ENCODE results near the gene XRRA1. TPM values are rescaled to one million over a fixed set of nuclear protein-coding genes. Genes with fewer than 3 reads are reported as not detected.
"Not testable (repeated sequence)": the region's sequence is repeated elsewhere in the genome, so short reads cannot be mapped to it uniquely, and the experiment has no call there.

The XRRA1 gene
- total RNA-seq, 1 experiment from 2014 or later = 10.4 TPM

GRCh38 chr11:74966651-74967050 is 17.8 kb upstream of the XRRA1 start:
- Mint-ChIP-seq H3K4me1 (0 out of 2 replicates have a peak, but pooled peaks cover 3% of the 10 kb centered on the region), H3K27ac (no peak overlapping the region), H3K4me3 (no peak overlapping the region), H3K27me3 (ENCODE audit: low read depth) (no peaks in the 10 kb centered on the region), H3K9me3 (no peaks in the 10 kb centered on the region), H3K36me3 (peaks cover 17% of the 10 kb centered on the region)
- ChIA-PET POLR2A (no interaction called here), CTCF (interaction anchor here (1.8 kb wide), 1 partner anchor 37 kb away, joined by 5 read pairs; no protein-coding TSS in a partner anchor)
- DNase-seq (ENCODE audit: low spot score) (no peak), ATAC-seq (no peak)
- TF ChIP-seq NR1H2 (CRISPR knock-in tag; IDR thresholded peaks at IDR 0.05) = no peak
- TF ChIP-seq E2F1 (CRISPR knock-in tag; IDR thresholded peaks at IDR 0.05) = no peak
- no peak for TF ChIP-seq ZNF317 (CRISPR knock-in tag; IDR thresholded peaks at IDR 0.05; ENCODE audit: borderline replicate concordance, low read depth)
- TF ChIP-seq NFE2L1 (CRISPR knock-in tag; IDR thresholded peaks at IDR 0.05) = no peak
- no peak for TF ChIP-seq CDX4 (CRISPR knock-in tag; IDR thresholded peaks at IDR 0.05; ENCODE audit: borderline replicate concordance)
- no peak for TF ChIP-seq JAZF1 (CRISPR knock-in tag; IDR thresholded peaks at IDR 0.05)
- TF ChIP-seq ATF3 (CRISPR knock-in tag; conservative IDR thresholded peaks at IDR 0.05) = no peak
- no peak for TF ChIP-seq ZSCAN18 (CRISPR knock-in tag; IDR thresholded peaks at IDR 0.05)
- no peak for TF ChIP-seq ZNF219 (CRISPR knock-in tag; IDR thresholded peaks at IDR 0.05; ENCODE audit: borderline replicate concordance)
- TF ChIP-seq MYBL2 (CRISPR knock-in tag; IDR thresholded peaks at IDR 0.05) = no peak

GRCh38 chr11:74960128-74960527 is 11.2 kb upstream of the XRRA1 start:
- H3K4me1 Mint-ChIP-seq; H3K27me3 Mint-ChIP-seq (ENCODE audit: low read depth); H3K4me3 Mint-ChIP-seq; H3K36me3 Mint-ChIP-seq; H3K9me3 Mint-ChIP-seq; ATAC-seq; POLR2A ChIA-PET; DNase-seq (ENCODE audit: low spot score): not testable (repeated sequence)
- CTCF ChIA-PET = interaction anchor here (1.2 to 1.7 kb wide), 2 partner anchors 30 to 180 kb away, joined by 3 to 9 read pairs; no protein-coding TSS in a partner anchor
- H3K27ac Mint-ChIP-seq = peak overlapping the region; percentile 25; the same call in 1 of the 2 replicates

GRCh38 chr11:74957937-74958629 is 9.2 kb upstream of the XRRA1 start:
- H3K4me3 Mint-ChIP-seq = no peak overlapping the region
- peaks cover 6% of the 10 kb centered on the region; the same call in 1 of the 2 replicates for H3K4me1 Mint-ChIP-seq
- H3K9me3 Mint-ChIP-seq = no peaks in the 10 kb centered on the region
- ChIA-PET CTCF (no interaction called here), POLR2A (no interaction called here)
- H3K27ac Mint-ChIP-seq = no peak overlapping the region
- ATAC-seq = no peak
- H3K36me3 Mint-ChIP-seq = peaks cover 6% of the 10 kb centered on the region; the same call in 1 of the 2 replicates
- DNase-seq (ENCODE audit: low spot score) = no peak
- no peaks in the 10 kb centered on the region for H3K27me3 Mint-ChIP-seq (ENCODE audit: low read depth)
- TF ChIP-seq USF1 (CRISPR knock-in tag; IDR thresholded peaks at IDR 0.05) = no peak
- TF ChIP-seq SMAD4 (CRISPR knock-in tag; IDR thresholded peaks at IDR 0.05) = no peak
- no peak for TF ChIP-seq ZNF121 (CRISPR knock-in tag; IDR thresholded peaks at IDR 0.05)
- TF ChIP-seq ESRRA (CRISPR knock-in tag; IDR thresholded peaks at IDR 0.05; ENCODE audit: borderline replicate concordance) = no peak
- no peak for TF ChIP-seq AFF4 (CRISPR knock-in tag; IDR thresholded peaks at IDR 0.05; ENCODE audit: borderline replicate concordance)
- no peak for TF ChIP-seq PRRX2 (CRISPR knock-in tag; IDR thresholded peaks at IDR 0.05)
- no peak for TF ChIP-seq NFE2L1 (CRISPR knock-in tag; IDR thresholded peaks at IDR 0.05)
- no peak for TF ChIP-seq PRDM15 (CRISPR knock-in tag; IDR thresholded peaks at IDR 0.05)
- no peak for TF ChIP-seq ZNF263 (CRISPR knock-in tag; IDR thresholded peaks at IDR 0.05; ENCODE audit: low read depth)
- TF ChIP-seq NFYB (CRISPR knock-in tag; conservative IDR thresholded peaks at IDR 0.05; ENCODE audit: low read depth) = no peak
- no peak for TF ChIP-seq RORB (CRISPR knock-in tag; IDR thresholded peaks at IDR 0.05)

Measured in WTC11 (cell line).